ENCODE measurements around the gene NME9. TPM values are rescaled to one million over a fixed set of nuclear protein-coding genes. Genes with fewer than 3 reads are reported as not detected.
A peak's percentile ranks its signal among the peaks of the same experiment; 100 is the strongest.

The NME9 gene
- total RNA-seq, 2 experiments from 2014 or later: 0.80 TPM; not detected in 1

DNA sequence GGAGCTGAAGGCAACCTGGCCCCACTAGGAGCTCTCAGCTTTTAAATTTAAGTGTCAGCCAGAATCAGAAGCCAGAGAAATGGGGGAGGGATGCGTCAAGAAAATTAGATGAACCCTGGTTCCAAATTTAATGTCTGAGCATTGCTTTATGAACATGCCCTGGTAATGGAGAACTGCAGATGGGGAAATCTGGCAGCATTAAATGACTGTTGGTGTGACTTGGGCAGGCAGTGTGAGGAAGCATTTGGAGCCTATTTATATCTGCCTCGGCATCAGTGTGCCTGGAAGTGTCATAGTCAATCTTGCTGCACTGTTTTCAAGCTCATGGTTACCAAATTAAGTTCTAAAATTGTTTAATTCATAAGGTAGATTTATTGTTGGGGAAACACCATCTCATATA lies 29.0 kb downstream of the NME9 start:
- ChIA-PET CTCF (no interaction called here), POLR2A (no interaction called here)
- Histone ChIP-seq H3K4me3 (ENCODE audit: low read length) (no peak overlapping the region), H3K27ac (ENCODE audit: low read depth in 1 of 2, low read length in 2 of 2) (no peak overlapping the region), H3K27me3 (ENCODE audit: control insufficient read depth in 1 of 2, insufficient read depth in 2 of 2, low read length in 2 of 2) (no peaks in the 10 kb centered on the region), H3K9me3 (ENCODE audit: control insufficient read depth in 1 of 2, insufficient read depth in 1 of 2, low read length in 2 of 2) (no peaks in the 10 kb centered on the region), H3K36me3 (ENCODE audit: insufficient read depth, low read length) (peaks cover 6% of the 10 kb centered on the region), H3K4me1 (ENCODE audit: insufficient read depth, low read length) (peaks cover 6% of the 10 kb centered on the region)
- TF ChIP-seq, protein P1, sequence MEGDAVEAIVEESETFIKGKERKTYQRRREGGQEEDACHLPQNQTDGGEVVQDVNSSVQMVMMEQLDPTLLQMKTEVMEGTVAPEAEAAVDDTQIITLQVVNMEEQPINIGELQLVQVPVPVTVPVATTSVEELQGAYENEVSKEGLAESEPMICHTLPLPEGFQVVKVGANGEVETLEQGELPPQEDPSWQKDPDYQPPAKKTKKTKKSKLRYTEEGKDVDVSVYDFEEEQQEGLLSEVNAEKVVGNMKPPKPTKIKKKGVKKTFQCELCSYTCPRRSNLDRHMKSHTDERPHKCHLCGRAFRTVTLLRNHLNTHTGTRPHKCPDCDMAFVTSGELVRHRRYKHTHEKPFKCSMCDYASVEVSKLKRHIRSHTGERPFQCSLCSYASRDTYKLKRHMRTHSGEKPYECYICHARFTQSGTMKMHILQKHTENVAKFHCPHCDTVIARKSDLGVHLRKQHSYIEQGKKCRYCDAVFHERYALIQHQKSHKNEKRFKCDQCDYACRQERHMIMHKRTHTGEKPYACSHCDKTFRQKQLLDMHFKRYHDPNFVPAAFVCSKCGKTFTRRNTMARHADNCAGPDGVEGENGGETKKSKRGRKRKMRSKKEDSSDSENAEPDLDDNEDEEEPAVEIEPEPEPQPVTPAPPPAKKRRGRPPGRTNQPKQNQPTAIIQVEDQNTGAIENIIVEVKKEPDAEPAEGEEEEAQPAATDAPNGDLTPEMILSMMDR (IDR thresholded peaks at IDR 0.05): no peak
- no peaks in the 10 kb centered on the region for H3K4me1 Mint-ChIP-seq (ENCODE audit: low read depth)
- no peak overlapping the region for H3K27ac Mint-ChIP-seq
- DNase-seq (no peak), ATAC-seq (ENCODE audit: poor library complexity) (no peak)
- no peaks in the 10 kb centered on the region for H3K27me3 Mint-ChIP-seq
- no peak overlapping the region for H3K4me3 Mint-ChIP-seq
- peaks cover 21% of the 10 kb centered on the region for H3K36me3 Mint-ChIP-seq (ENCODE audit: low read depth)
- intact Hi-C loops (cut with DNase I, micrococcal nuclease): no loop called here
- no peaks in the 10 kb centered on the region for H3K9me3 Mint-ChIP-seq

DNA sequence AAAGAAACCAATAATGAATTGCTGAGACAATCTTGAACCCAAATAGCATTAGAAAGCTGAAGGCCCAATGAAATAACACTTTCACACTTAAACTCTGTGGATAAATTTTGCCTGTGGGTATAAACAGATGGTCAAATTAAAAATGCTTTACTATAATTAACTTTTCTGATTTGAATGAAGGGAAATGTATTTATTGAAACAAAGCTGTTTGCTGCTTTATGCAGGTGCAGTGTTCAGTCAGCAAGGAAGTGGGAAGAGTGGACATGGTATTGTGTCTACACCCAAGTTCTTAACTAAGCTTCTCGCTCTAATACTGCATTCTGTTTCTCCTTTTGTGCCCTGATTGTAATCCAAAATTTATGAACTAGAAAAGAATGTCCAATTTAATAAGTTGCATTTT lies 31.8 kb downstream of the NME9 start:
- peaks cover 44% of the 10 kb centered on the region for H3K36me3 Mint-ChIP-seq (ENCODE audit: low read depth)
- peak overlapping the region; percentile 19 for H3K27ac Mint-ChIP-seq

DNA sequence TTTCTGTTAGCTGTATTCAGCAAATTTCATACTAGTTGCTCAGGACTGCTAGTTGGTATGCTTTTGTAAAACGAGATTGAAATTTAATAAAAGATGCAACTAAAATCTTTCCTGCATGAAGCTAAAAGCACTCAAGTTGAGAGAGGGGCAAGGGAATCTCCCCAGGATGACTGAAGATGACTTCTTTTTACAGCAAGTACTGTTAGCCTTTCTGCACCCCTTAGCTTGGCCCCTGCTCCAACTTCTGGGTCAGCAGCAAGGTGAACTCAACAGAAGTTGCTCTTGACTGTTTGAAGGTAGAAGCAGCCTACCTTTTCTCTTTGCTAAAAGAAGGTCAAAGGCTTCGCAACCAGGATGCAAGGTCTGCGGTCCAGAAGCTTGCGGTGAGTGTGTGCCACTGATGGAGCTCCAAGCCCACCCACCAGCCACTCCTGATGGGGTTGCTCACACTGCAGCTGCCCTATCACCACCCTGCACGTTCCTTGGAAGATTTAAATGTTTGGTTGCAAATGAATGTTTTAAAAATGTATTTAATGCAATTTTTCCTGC lies 32.5 kb downstream of the NME9 start:
- H3K27me3 Mint-ChIP-seq: no peaks in the 10 kb centered on the region
- Histone ChIP-seq H3K9me3 (ENCODE audit: control insufficient read depth in 1 of 2, insufficient read depth in 1 of 2, low read length in 2 of 2) (no peaks in the 10 kb centered on the region), H3K4me3 (ENCODE audit: low read length) (no peak overlapping the region), H3K36me3 (ENCODE audit: insufficient read depth, low read length) (peaks cover 23% of the 10 kb centered on the region), H3K4me1 (ENCODE audit: insufficient read depth, low read length) (peaks cover 6% of the 10 kb centered on the region), H3K27me3 (ENCODE audit: control insufficient read depth in 1 of 2, insufficient read depth in 2 of 2, low read length in 2 of 2) (no peaks in the 10 kb centered on the region), H3K27ac (ENCODE audit: low read depth in 1 of 2, low read length in 2 of 2) (no peak overlapping the region)
- no peak for ATAC-seq (ENCODE audit: poor library complexity)
- intact Hi-C loops (cut with DNase I, micrococcal nuclease): no loop called here
- POLR2A ChIA-PET: no interaction called here
- peak overlapping the region; percentile 19 for H3K27ac Mint-ChIP-seq
- no peak overlapping the region for H3K4me3 Mint-ChIP-seq
- H3K36me3 Mint-ChIP-seq (ENCODE audit: low read depth): peaks cover 51% of the 10 kb centered on the region
- peaks cover 6% of the 10 kb centered on the region for H3K4me1 Mint-ChIP-seq (ENCODE audit: low read depth)
- TF ChIP-seq, protein P1 (IDR thresholded peaks at IDR 0.05): no peak
- no peak for DNase-seq
- CTCF ChIA-PET: no interaction called here
- H3K9me3 Mint-ChIP-seq: no peaks in the 10 kb centered on the region

More for the DNA sequence above, 31.8 kb downstream of the NME9 start:
- CTCF ChIA-PET: no interaction called here
- H3K27ac ChIP-seq (ENCODE audit: low read depth in 1 of 2, low read length in 2 of 2): no peak overlapping the region
- ATAC-seq (ENCODE audit: poor library complexity) (no peak), DNase-seq (no peak)
- no peaks in the 10 kb centered on the region for H3K9me3 Mint-ChIP-seq
- no peaks in the 10 kb centered on the region for H3K9me3 ChIP-seq (ENCODE audit: control insufficient read depth in 1 of 2, insufficient read depth in 1 of 2, low read length in 2 of 2)
- no peaks in the 10 kb centered on the region for H3K27me3 ChIP-seq (ENCODE audit: control insufficient read depth in 1 of 2, insufficient read depth in 2 of 2, low read length in 2 of 2)
- TF ChIP-seq, protein P1 (IDR thresholded peaks at IDR 0.05): no peak
- no peak overlapping the region for H3K4me3 Mint-ChIP-seq
- peaks cover 6% of the 10 kb centered on the region for H3K4me1 Mint-ChIP-seq (ENCODE audit: low read depth)
- H3K4me1 ChIP-seq (ENCODE audit: insufficient read depth, low read length): peaks cover 6% of the 10 kb centered on the region
- intact Hi-C loops (cut with DNase I, micrococcal nuclease): no loop called here
- POLR2A ChIA-PET: no interaction called here
- H3K27me3 Mint-ChIP-seq: no peaks in the 10 kb centered on the region
- H3K4me3 ChIP-seq (ENCODE audit: low read length): no peak overlapping the region
- H3K36me3 ChIP-seq (ENCODE audit: insufficient read depth, low read length): peaks cover 16% of the 10 kb centered on the region

Measured in CD4-positive, alpha-beta T cell (primary cell).